NCI-H1092 treated with DMSO at 0.1 percent for 48 hours (cell line): ENCODE measurements around the gene MAGEA8.
A peak's percentile ranks its signal among the peaks of the same experiment; 100 is the strongest.
"Not testable (repeated sequence)": the region's sequence is repeated elsewhere in the genome, so short reads cannot be mapped to it uniquely, and the experiment has no call there.

ENCODE experiments used
- DNase-seq: peaks from one replicate; lab custom pipeline; 2025; lab: John Stamatoyannopoulos, UW

The MAGEA8 gene

GRCh38 chrX:149903889-149904748 is 23.1 kb downstream of the MAGEA8 start:
- DNase-seq: no peak

DNA sequence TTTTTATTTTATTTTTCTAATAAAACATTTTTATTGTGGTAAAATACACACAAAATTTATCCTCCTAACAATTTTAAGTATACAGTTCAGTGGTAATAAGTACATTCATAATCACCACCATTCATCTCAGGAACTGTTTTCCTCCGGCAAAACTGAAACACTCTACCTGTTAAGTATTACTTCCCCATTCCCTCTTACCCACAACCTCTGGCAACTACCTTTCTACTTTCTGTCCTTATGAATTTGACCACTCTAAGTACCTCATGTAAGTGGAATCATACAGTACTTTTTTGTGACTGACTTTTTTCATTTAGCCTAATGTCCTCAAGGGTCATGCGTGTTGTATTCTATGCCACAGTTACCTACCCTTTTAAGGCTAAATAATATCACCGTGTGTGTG is 27.3 kb downstream of the MAGEA8 start:
- DNase-seq: no peak

- DNase-seq: no peak
Measured at GRCh38 chrX:149908727-149909126, 27.7 kb downstream of the MAGEA8 start.

- DNase-seq: no peak
Measured at GRCh38 chrX:149909324-149910177, 28.6 kb downstream of the MAGEA8 start.

GRCh38 chrX:149910178-149910695 is 29.3 kb downstream of the MAGEA8 start:
- peak; percentile 10 for DNase-seq

GRCh38 chrX:149916745-149917392 is 35.9 kb downstream of the MAGEA8 start:
- no peak for DNase-seq

DNA sequence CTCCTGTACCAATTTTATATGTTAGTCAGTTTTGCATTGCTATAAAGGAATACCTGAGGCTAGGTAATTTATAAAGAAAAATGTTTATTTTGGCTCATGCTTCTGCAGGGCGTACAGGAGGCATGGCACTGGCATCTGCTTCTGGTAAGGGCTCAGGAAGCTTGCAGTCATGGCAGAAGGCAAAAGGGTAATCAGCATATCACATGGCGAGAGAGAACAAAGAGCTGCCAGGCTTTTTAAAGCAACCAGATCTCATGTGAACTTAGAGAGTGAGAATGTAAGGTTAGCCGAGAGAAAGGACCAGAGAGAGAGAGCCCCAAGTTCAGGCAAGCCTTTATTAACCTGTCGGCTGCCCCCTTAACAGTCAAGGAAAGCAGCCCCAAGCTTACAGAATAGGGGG is 42.9 kb downstream of the MAGEA8 start:
- DNase-seq: not testable (repeated sequence)

DNA sequence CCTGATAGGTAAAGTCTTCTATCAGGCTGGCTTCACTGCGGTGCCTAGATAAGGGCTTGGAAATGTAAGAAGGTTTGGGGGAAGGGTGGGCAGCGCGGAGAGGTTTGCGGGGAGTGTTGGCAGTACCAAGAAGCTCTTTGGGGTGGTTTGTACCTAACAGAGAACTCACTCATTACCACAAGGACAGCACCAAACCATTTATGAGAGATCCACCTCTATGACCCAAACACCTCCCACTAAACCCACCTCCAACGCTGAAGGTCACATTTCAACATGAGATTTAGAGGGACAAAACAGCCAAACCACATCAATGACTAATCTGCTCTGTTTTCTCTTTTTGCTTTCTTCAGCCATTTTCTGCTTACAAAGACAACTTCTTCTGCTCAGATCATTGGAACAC is 43.5 kb downstream of the MAGEA8 start:
- not testable (repeated sequence) for DNase-seq

DNA sequence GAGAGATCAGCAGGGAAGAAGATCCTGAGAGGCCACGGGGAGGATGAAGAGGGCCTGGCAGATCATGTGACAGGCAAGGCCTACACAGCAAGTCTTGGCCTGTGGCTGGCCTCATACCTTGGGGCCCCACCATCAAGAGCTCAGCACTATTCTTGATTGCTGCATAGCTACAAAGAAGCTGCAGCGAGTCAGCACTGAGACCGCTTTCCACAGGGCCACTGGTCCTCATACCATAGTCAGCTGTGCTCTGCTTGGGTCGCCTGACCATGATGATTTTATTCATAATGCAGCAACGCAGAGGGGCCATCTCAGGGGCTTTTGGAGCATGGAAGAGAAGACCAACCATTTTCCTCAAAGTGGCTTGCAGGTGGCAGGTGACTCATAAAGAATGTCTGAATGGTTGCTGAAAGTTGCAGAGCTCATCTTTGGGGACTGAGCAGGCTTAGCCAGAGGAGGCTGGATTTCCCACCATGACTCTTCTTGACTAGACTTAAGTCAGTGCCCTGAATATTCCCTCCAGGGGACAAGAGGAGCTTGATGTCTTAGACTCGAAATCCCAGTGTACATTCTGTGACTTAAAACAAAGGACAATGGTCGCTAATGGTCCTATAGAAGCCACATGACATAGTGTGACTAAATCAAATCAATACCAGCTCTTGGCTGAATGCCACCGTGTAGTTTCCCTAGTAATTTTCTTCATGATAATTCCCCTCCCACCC is 46.4 kb downstream of the MAGEA8 start:
- DNase-seq: not testable (repeated sequence)

GRCh38 chrX:149927964-149928258 is 46.9 kb downstream of the MAGEA8 start:
- not testable (repeated sequence) for DNase-seq

DNA sequence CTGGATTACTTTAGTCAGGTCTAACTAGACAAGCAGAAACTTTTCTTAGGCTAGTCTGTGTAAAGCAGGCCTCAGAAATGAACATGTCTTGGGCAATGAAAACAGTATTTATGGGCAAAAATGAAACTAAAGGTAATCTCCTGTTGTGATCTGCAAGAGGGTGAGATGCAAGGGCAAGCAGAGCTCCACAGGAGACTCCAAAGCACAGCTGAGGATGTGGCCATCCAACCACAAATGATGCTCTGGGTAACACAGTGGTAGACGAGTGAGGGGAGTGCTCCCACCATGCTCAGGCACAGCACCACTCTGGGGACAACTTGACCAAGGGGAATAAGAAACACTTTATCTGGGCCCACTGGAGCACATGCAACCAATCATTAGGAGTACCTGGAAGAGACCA is 47.7 kb downstream of the MAGEA8 start:
- DNase-seq: not testable (repeated sequence)

GRCh38 chrX:149929400-149929799 is 48.4 kb downstream of the MAGEA8 start, which contains the start of gene HSFX4:
Gene HSFX4 (plus strand): TSS chrX:149929573. CDS start chrX:149929645, 72 bp downstream.
- DNase-seq: not testable (repeated sequence)

DNA sequence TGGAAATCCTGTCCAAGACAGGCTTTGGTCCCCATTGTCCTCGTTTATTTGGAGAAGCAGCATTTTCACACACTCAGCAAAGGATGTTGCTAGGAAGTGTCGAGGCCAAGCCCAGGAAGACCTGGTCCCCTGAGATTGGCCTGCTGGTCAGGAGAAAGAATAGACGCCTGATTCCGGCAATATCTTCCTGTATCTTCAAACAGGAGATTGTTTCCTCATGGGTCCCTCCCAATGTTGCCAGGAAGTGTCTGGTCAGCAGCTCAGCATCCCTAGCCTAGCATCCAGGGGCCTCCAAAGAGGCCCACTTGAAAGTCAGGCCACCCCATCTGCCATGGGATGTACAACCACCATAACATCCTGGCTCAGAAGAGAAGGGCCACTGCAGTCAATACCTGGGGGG is 50.4 kb downstream of the MAGEA8 start:
- not testable (repeated sequence) for DNase-seq

- DNase-seq: not testable (repeated sequence)
Measured at GRCh38 chrX:149932150-149932549, 51.2 kb downstream of the MAGEA8 start.

DNA sequence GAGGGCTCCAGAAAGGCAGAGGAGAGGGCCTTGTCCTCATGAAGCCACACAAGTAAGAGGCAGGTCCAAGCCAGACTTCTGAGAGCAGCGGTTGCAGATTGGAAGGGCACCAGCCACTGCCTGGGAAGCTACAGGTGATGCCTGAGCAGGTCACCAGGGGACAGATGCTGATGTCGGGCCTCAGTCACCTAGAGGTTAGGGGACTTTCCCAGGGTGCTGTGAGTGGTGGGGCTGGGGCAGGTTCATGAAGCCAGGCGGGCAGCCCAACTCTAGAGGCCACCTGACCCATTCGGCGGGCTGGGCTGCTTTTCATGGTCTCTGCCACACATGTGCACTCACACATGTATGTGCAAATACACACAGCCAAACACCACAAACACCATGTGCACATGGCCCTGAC is 52.0 kb downstream of the MAGEA8 start:
- DNase-seq: not testable (repeated sequence)

DNA sequence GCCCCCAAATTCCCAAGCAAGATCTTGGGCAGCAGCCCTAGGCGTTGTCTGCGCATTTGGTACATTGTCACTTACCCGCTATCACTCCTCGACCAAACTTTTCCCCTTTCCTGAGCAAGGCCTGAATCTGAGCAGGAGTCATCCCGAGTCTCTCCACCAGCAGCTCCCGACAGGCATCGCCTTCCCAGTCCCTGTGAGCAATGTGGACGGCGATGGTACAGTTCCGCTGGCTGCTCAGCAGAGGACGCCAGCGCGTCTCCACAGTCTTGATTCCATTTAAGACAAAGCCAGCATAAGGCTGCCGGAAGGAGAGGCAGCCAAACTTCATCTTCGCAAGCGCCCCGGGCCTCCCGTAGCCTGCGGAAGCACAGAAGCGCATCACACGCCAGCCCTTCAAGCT is 52.6 kb downstream of the MAGEA8 start:
- not testable (repeated sequence) for DNase-seq
